GM19455 (cell line): ENCODE results near the gene CXCR5.

ENCODE experiments used
- ATAC-seq: cut with Tn5 transposase; IDR thresholded peaks from one replicate; pipeline ENCODE4 v1.9.1; 2021; ENCODE audit not compliant: unreplicated experiment

Gene CXCR5

GRCh38 chr11:118897721-118898310 lies 14.1 kb downstream of the CXCR5 start:
- ATAC-seq: no peak

- ATAC-seq: no peak
Measured at GRCh38 chr11:118898400-118899295, 15.0 kb downstream of the CXCR5 start.

GRCh38 chr11:118899296-118899688 lies 15.6 kb downstream of the CXCR5 start:
- no peak for ATAC-seq

GRCh38 chr11:118899706-118900360 lies 16.1 kb downstream of the CXCR5 start:
- ATAC-seq: no peak

- ATAC-seq: no peak
Measured at GRCh38 chr11:118900535-118901384, 17.1 kb downstream of the CXCR5 start.

- ATAC-seq: no peak
Measured at GRCh38 chr11:118901494-118902335, 18.0 kb downstream of the CXCR5 start.

- ATAC-seq: no peak
Measured at GRCh38 chr11:118902336-118903203, 18.9 kb downstream of the CXCR5 start.

GRCh38 chr11:118903204-118904015 lies 19.7 kb downstream of the CXCR5 start:
- no peak for ATAC-seq

GRCh38 chr11:118907051-118908042 lies 23.7 kb downstream of the CXCR5 start:
- ATAC-seq: no peak

GRCh38 chr11:118908264-118908663 lies 24.6 kb downstream of the CXCR5 start:
- no peak for ATAC-seq

- no peak for ATAC-seq
Measured at GRCh38 chr11:118908901-118909618, 25.4 kb downstream of the CXCR5 start.

- ATAC-seq: no peak
Measured at GRCh38 chr11:118909619-118910308, 26.1 kb downstream of the CXCR5 start.

GRCh38 chr11:118910309-118911112 lies 26.8 kb downstream of the CXCR5 start:
- ATAC-seq: no peak

GRCh38 chr11:118911113-118911879 lies 27.6 kb downstream of the CXCR5 start:
- no peak for ATAC-seq
